HG02588 (cell line): ENCODE data around the gene CPS1.
A peak's percentile ranks its signal among the peaks of the same experiment; 100 is the strongest.

Experiments used
- ATAC-seq: cut with Tn5 transposase; IDR thresholded peaks from one replicate; pipeline ENCODE4 v1.9.1; 2021; ENCODE audit warnings: mild to moderate bottlenecking, moderate library complexity; ENCODE audit not compliant: unreplicated experiment

Gene CPS1

GRCh38 chr2:210556329-210556980 lies at the start of gene CPS1:
Gene CPS1 (plus strand): TSS chr2:210556599. CDS start chr2:210556734, 135 bp downstream.
- ATAC-seq = no peak

DNA sequence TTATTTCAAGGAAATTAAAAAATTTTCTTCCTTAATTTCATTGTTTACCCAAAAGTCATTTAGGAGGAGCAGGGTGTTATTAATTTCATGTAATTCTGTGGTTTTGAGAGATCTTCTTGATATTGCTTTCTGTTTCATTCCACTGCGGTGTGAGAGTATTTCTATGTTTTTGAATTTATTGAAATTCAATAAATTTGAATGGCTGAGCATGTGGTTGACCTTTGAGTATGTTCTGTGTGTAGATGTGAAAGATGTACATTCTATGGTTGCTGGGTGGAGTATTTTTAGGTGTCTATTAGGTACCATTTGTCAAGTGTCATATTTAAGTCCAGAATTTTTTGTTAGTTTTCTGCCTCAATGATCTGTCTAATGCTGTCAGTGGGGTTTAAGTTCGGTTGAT lies 40.5 kb upstream of the CPS1 start:
- ATAC-seq = no peak

DNA sequence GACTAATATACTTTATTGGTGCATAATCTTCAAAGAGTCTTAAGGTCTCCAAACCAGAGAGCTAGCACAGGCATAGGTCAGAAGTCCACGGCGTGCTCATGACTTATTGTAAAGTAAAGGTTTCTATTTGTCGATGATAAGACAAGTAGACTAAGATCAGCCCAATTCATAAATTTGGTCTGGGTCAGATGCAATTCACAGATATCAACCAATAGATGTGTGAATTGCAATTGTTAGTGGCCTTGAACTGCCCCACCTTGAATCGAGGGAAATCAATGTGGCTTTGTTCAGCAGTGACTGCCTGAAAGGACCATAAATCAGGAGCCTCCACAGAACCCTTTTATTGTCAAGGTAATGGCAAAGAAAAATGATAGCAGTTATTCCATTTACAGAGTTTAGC lies 39.1 kb upstream of the CPS1 start:
- ATAC-seq = no peak

- no peak for ATAC-seq
These were observed 36.8 kb upstream of the CPS1 start for GRCh38 chr2:210519594-210519993.

GRCh38 chr2:210522399-210522798 lies 34.0 kb upstream of the CPS1 start:
- no peak for ATAC-seq

DNA sequence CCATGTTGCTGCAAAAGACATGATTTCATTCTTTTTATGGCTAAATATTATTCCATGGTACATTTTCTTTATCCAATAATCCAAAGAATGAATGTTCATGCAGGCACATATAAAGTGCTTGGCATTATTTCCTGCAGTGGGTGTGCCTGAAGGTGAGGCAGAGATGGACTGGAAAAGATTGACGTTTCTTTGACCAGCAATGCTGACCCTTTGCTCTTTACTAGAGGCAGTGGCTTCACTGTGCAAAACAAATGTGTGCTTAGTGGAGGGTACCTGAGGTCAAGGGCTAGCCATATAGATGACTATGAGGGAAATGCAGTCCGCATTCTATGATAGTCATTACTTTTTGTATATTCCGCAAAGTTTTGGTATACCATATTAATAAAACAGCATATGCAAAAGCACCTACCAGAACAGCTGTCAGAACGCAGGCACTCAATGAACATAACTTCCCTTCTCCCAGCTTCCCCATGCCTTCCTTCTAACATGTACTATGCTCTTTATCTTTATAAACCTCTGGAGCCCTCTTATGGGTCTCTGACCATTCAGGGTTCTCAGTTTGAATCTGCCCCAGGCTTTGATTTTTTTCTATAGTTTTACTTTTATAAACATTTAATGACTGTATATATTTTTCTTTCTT lies 32.6 kb upstream of the CPS1 start:
- ATAC-seq = no peak

- ATAC-seq = no peak
These were observed 31.9 kb upstream of the CPS1 start for GRCh38 chr2:210524533-210524932.

DNA sequence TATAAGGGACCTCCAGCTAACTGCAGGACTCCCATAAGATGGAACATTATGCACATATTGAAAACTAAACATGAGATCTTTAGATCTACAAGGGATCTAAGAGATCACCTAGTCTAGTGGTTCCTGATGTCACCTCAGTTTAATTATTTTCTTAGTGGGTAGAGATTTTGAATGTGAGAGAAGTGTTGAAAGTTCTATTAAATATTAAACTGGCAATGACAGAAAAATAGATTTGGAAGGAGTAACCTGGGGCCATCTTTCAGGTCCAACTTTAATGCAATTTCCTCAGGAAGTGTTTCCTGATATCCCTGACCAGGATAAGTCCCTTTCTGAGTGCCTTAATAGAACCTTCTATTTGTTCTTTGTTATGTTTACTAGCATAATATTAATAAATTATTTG lies 29.1 kb upstream of the CPS1 start:
- no peak for ATAC-seq

- ATAC-seq = no peak
These were observed 27.7 kb upstream of the CPS1 start for GRCh38 chr2:210528716-210529115.

- ATAC-seq = no peak
These were observed 25.3 kb upstream of the CPS1 start for GRCh38 chr2:210531050-210531449.

- ATAC-seq = no peak
These were observed 24.9 kb upstream of the CPS1 start for GRCh38 chr2:210531482-210531881.

DNA sequence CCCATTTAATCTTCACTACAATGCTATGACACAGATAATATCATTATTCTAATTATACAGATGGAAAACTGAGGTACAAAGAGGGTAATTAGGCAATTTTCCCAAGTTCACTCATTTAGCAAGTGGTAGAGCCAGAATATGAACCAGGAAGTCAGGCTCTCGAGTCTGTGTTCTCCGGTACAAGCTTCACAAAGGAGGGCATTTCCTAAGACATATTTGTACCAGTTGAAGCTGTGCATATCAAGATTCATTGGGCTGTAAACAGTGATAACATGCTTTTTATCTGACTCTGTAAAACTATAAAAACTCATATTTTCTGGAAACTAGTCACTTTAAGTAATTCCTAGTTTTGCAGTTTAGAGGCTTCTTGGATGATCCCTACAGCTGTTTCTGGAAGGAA lies 23.0 kb upstream of the CPS1 start:
- ATAC-seq = no peak

DNA sequence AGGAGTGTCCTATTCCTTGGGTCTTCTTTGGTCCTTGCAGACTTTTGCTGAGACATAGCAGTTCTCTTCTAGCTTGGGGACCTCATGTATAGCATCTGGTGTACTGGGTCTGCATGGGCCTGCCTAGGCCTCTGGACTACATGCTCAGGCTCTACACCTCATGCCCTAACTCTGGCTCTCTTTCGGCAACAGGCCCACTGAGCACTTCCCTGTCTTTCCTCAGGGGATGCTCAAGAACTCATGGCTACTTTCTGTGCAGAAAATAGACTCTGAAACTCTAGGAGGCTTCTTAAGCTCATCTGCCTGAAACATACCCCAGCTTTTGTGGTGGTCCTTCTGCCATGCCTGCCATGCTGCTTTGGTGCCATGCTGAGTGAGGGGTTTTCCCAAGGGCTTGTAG lies 21.5 kb upstream of the CPS1 start:
- ATAC-seq = no peak

- peak; percentile 50 for ATAC-seq
These were observed 19.3 kb upstream of the CPS1 start for GRCh38 chr2:210536973-210537650.

DNA sequence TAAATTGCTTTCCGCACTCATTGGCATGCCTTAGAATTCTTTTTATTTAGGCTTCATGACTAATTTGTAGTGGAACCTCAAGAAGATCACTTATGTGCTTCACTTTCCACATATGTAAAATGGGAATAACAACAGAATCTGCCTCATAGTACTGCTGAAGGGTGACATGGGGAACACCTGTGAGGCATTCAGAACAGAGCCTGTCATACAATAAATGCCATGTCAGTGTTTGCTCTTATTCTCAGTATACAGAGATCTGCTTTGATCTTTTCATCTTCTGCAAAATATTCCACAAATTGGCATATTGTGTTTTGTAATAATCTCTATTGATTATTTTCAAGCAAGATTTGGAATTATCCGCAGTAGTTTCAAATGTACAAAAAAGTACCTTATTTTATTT lies 17.4 kb upstream of the CPS1 start:
- ATAC-seq = no peak

DNA sequence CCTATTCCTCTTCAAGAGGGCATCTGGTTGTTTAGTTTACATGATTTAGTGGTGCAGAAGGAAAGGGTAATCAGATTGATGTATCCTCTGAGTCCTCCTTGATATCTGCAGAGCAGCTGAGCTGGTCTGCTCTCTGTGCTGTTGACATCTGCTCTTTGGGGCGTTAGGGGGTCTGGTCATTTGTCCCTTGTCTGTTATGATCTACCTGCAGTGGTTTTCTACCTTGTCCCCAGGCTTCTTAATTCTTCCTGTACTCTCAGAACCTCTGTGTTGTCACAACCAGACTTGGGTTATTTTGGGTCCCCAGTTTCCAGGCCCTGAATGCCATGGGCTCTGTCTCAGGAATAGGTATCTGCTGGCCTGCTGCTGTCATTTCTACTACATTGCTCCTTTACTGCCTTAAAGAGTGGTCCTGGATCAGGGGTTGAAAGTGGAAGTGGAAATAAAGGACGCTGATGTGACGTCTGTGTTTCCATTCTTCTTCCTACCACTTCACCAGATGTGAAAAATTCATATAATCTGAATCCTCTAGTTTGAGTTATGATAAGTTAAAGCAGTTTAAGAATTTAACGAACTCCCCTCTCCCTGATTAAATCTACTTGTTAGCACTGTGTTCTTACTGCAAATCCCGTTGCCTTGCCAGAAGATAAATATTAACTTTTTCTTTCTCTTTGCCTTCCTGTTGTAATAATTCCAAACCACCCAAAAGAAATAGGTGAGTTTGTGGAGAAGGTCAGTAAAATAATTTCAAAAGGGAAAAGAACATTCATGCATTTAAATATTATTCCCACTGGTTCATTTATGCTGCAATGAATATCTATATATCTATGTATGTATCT lies 16.6 kb upstream of the CPS1 start:
- no peak for ATAC-seq

- ATAC-seq = no peak
These were observed 15.9 kb upstream of the CPS1 start for GRCh38 chr2:210540471-210540870.

GRCh38 chr2:210540900-210541289 lies 15.5 kb upstream of the CPS1 start:
- ATAC-seq = no peak

DNA sequence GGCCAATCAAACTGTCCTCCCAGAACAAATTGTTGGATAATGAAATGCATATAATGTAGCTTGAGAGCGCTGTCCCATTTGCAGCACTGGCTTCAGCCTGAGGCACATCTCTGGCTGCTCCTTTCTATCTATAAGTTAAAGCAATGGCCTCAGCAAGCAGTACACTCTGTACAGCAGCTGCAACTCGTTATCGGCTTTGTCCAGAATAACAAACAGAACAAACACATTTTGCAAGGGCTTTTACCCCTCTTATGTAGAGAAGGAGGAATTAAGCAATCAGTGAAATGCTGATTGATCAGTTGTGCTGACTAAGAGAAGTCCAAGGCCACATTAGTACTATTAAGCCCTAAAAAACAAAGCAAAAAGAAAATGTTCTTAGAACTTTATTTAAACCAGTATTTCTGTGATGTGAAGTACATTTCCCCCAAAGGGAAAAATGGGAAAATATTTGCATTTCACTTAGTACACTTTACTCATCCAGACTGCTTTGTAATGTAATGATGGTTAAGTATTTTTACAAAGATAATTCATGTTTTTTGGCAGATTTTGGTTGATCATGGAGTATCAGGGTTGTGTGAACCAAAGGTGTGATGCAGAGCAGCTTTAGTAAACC lies 15.0 kb upstream of the CPS1 start:
- no peak for ATAC-seq

DNA sequence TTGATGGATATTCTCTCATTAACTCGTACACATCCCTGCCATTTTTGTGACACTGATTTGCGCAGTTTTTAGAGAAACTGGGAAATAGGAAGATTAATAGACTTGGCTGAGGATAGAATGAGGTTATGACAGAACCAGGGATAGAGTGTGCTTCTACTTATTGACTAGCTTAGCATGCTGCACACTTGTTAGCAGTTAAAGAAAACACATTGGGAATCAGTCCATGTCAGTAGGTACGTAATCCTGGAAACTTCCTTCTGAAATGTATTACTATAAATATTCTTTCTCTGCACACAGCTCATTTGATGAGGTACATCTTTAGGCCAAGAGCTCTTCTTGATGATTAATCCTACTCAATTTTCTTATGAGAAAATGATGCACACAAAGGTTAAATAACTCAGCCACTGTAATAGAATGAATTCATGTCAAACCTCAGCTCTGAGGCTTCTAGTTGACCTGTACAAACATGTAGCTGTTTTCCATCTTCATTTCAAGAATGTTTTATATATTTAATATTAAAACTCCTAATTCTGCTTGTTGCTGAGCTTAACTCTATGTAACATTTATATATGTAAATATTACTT lies 12.3 kb upstream of the CPS1 start:
- no peak for ATAC-seq

DNA sequence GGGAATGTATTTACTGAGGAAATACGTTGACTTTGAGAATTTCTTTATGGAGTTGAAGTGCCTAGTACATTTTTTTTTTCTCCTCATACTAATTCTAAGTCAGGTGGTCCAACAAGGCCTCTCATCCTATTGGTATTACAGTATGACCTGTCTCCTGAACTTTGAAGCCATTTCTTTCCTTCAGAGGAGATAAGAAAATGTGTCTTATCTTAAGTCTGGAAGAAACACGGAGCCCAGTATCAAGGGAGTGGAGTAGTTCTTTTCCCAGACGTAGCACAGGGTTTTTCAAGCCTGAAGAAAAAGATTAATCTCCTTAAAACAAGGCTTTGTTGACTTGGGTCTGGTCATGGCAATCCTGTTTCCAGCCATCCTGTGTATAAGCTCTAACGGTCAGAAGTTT lies 11.6 kb upstream of the CPS1 start:
- ATAC-seq = no peak
